HepG2 (cell line): ENCODE results near the gene SULT1E1. TPM values are rescaled to one million over a fixed set of nuclear protein-coding genes. Genes with fewer than 3 reads are reported as not detected.

Experiments
- ATAC-seq: fragments of 200-7000 bp; cut with Tn5 transposase; 3 replicates; pipeline ENCODE4 v1.9.1; 2020; ENCODE audit warnings: mild to moderate bottlenecking, moderate library complexity
- BruUV-seq: library from RNA; stranded (reverse); fragments of 400-500 nt; replicated peaks from 2 replicates; lab custom pipeline; 2021; lab: Mats Ljungman, UMichigan
- CTCF ChIA-PET: fragments of 300-600 bp; formaldehyde crosslinking; extraction: SDS; loops from one replicate; lab custom pipeline; 2021; ENCODE audit warnings: low total read pairs, inconsistent platforms, low intra/inter-chr PET ratio; lab: Yijun Ruan, JAX
- POLR2A ChIA-PET: fragments of 350-600 bp; sonication (Branson Sonifier 250); formaldehyde crosslinking; loops from one replicate; lab custom pipeline; 2020; ENCODE audit warnings: antibody characterized with exemption, inconsistent platforms; lab: Yijun Ruan, JAX
- DNase-seq: peaks from one replicate; pipeline ENCODE4 v3.0.0-alpha.2; 2015; ENCODE audit warnings: low spot score
- FAIRE-seq: peaks from 3 replicates; lab custom pipeline; 2011; peaks lifted over from hg19 to GRCh38; lab: Jason Lieb, UNC
- H2AFZ ChIP-seq: one replicate; pipeline ENCODE4 v1.6.1; 2011; ENCODE audit warnings: low read length, inconsistent platforms
- H3K27ac ChIP-seq: fragments of 300-600 bp; 3 replicates; pipeline ENCODE4 v1.8.0; 2011; ENCODE audit warnings: mixed run types, mild to moderate bottlenecking, mixed read lengths, low read length, inconsistent platforms; ENCODE audit not compliant: insufficient read depth; ENCODE audit errors: extremely low read length
- H3K27me3 ChIP-seq, 2 experiments: fragments of 200-600 bp in 1 of 2; 2 replicates in 1 of 2; 3 replicates in 1 of 2; pipeline versions ENCODE4 v1.6.0 to v1.8.0; 2011; ENCODE audit warnings: low read length in 2 of 2, mild to moderate bottlenecking in 2 of 2, moderate library complexity in 2 of 2, inconsistent platforms in 1 of 2; ENCODE audit not compliant: insufficient read depth in 2 of 2, control insufficient read depth in 1 of 2
- H3K36me3 ChIP-seq, 2 experiments: fragments of 200-600 bp in 1 of 2; replicated peaks in 1 of 2; 2 replicates in 1 of 2; 3 replicates in 1 of 2; pipeline versions ENCODE4 v1.5.1 to v1.8.0; 2011; ENCODE audit warnings: low read length in 2 of 2, inconsistent platforms in 1 of 2; ENCODE audit not compliant: insufficient read depth in 2 of 2, control insufficient read depth in 1 of 2
- H3K4me1 ChIP-seq: 2 replicates; pipeline ENCODE4 v1.5.1; 2012; ENCODE audit warnings: low read length, inconsistent platforms; ENCODE audit not compliant: insufficient read depth
- H3K4me2 ChIP-seq: 2 replicates; pipeline ENCODE4 v1.6.0; 2011; ENCODE audit warnings: low read depth, low read length, inconsistent platforms
- H3K4me3 ChIP-seq, 3 experiments: fragments of 200-600 bp in 1 of 3; sonication (generic), shearing (Covaris generic) in 1 of 3; replicated peaks in 1 of 3; 2 replicates each; pipeline ENCODE4 v1.5.1; 2011 to 2016; ENCODE audit warnings: low read length in 3 of 3, inconsistent platforms in 2 of 3, low read depth in 2 of 3, mild to moderate bottlenecking in 2 of 3, control low read depth in 1 of 3, mixed read lengths in 1 of 3; ENCODE audit not compliant: insufficient read depth in 1 of 3
- H3K79me2 ChIP-seq: one replicate; pipeline ENCODE4 v1.6.1; 2011; ENCODE audit warnings: low read length, inconsistent platforms; ENCODE audit not compliant: insufficient read depth
- H3K9ac ChIP-seq: 2 replicates; pipeline ENCODE4 v1.6.0; 2011; ENCODE audit warnings: mild to moderate bottlenecking, low read depth, low read length, inconsistent platforms; ENCODE audit not compliant: insufficient read depth
- H3K9me3 ChIP-seq: 2 replicates; pipeline ENCODE4 v1.5.1; 2012; ENCODE audit warnings: mild to moderate bottlenecking, low read length
- H4K20me1 ChIP-seq: 2 replicates; pipeline ENCODE4 v1.6.0; 2011; ENCODE audit warnings: inconsistent platforms, mild to moderate bottlenecking, low read length, moderate library complexity; ENCODE audit not compliant: insufficient read depth
- CEBPG ChIP-seq: IDR thresholded peaks from 2 replicates; pipeline ENCODE4 v1.6.1; 2016
- E2F5 ChIP-seq: sonication (generic); formaldehyde crosslinking; conservative IDR thresholded peaks from 2 replicates; pipeline ENCODE4 v1.4.0; 2020; ENCODE audit warnings: missing genetic modification reagents
- HNRNPH1 ChIP-seq: fragments of 200-400 bp; formaldehyde crosslinking; optimal IDR thresholded peaks from 2 replicates; pipeline ENCODE3; 2017; ENCODE audit warnings: mild to moderate bottlenecking, low read depth, low read length
- KMT2A ChIP-seq: sonication (generic); formaldehyde crosslinking; IDR thresholded peaks from 2 replicates; pipeline ENCODE4 v1.4.0; 2020; ENCODE audit warnings: missing genetic modification reagents
- PAXIP1 ChIP-seq: sonication (generic); formaldehyde crosslinking; conservative IDR thresholded peaks from 2 replicates; pipeline ENCODE4 v1.4.0; 2020; ENCODE audit warnings: mild to moderate bottlenecking, missing genetic modification reagents, moderate library complexity
- SATB2 ChIP-seq: sonication (generic); formaldehyde crosslinking; IDR thresholded peaks from 2 replicates; pipeline ENCODE4 v1.5.0; 2020; ENCODE audit warnings: missing genetic modification reagents
- TFDP2 ChIP-seq: sonication (generic); formaldehyde crosslinking; IDR thresholded peaks from 2 replicates; pipeline ENCODE4 v1.4.0; 2020; ENCODE audit warnings: missing genetic modification reagents
- ZNF282 ChIP-seq: fragments of 450-650 bp; IDR thresholded peaks from 2 replicates; pipeline ENCODE4 v1.6.1; 2018; ENCODE audit not compliant: partially characterized antibody
- ZSCAN30 ChIP-seq: sonication (generic); formaldehyde crosslinking; IDR thresholded peaks from 2 replicates; pipeline ENCODE4 v1.5.0; 2020; ENCODE audit warnings: mild to moderate bottlenecking, missing genetic modification reagents
- WGBS: methylation state at CpG from one replicate; pipeline ENCODE4 v1.1.6; 2017; ENCODE audit warnings: low lambda C conversion rate; 5-methylcytosine and 5-hydroxymethylcytosine counted together
- in situ Hi-C: cut with HindIII; loops from 2 replicates; pipeline ENCODE4 v1.10.0; 2017; ENCODE audit warnings: low pct_unique_long_range_greater_than_20kb; ENCODE audit not compliant: extremely low pct_ligation_motif_present
- intact Hi-C: fragments of 100-400 bp; cut with micrococcal nuclease; formaldehyde crosslinking; loops from one replicate; pipeline ENCODE4 v1.10.0; 2022; ENCODE audit not compliant: unreplicated experiment
- polyA plus RNA-seq, 8 experiments: library from polyadenylated mRNA; depleted of rRNA in 3 of 8; stranded (reverse) in 7 of 8; unstranded in 1 of 8; fragments of >200 nt; fragmentation: Illumina TruSeq in 4 of 8; extraction: Trizol in 4 of 8; gene quantifications; 2 replicates each; pipeline versions ENCODE4 v1.2.1 to v1.2.3, GENCODE V29; 2011 to 2016; ENCODE audit warnings: low read depth in 4 of 8, missing spikeins in 1 of 8, mixed read lengths in 1 of 8; ENCODE audit not compliant: insufficient read depth in 1 of 8
- total RNA-seq, 5 experiments: library from RNA; depleted of rRNA; stranded (reverse); fragments of >200 nt; fragmentation: Illumina TruSeq; extraction: Trizol; gene quantifications; 2 replicates each; pipeline ENCODE4 v1.2.3, GENCODE V29; 2016; ENCODE audit warnings: low read depth in 1 of 5

Gene SULT1E1
- total and polyA plus RNA-seq, 2 of the 13 experiments (the other 11 are each of a cell fraction or from before 2014, with no cell fraction given): 1.7 to 3.9 TPM

GRCh38 chr4:69835766-69836165 is 24.2 kb downstream of the SULT1E1 start (continued):
- TF ChIP-seq PAXIP1 (CRISPR knock-in tag) (no peak), ZNF282 (no peak), ZSCAN30 (CRISPR knock-in tag) (no peak)

GRCh38 chr4:69833251-69833650 is 26.7 kb downstream of the SULT1E1 start:
- TF ChIP-seq E2F5 (CRISPR knock-in tag) (no peak), HNRNPH1 (no peak), SATB2 (CRISPR knock-in tag) (no peak), TFDP2 (CRISPR knock-in tag) (0 out of 2 replicates have a peak, but pooled peaks have one; percentile 2), KMT2A (CRISPR knock-in tag) (no peak), CEBPG (CRISPR knock-in tag) (no peak)
- TF ChIP-seq, all 625 proteins: peak for 1
- POLR2A ChIA-PET: interaction anchor here (0.8 to 4.0 kb wide), 9 partner anchors 9 to 349 kb away, joined by 3 to 56 read pairs (median 7); partner anchors contain the start of gene SULT1E1
- CTCF ChIA-PET: no interaction called here
- Histone ChIP-seq H3K4me1 (peaks cover 81% of the 10 kb centered on the region), H3K27ac (peak overlapping the region; percentile 93), H3K4me2 (peak overlapping the region; percentile 68), H3K36me3 (no peaks in the 10 kb centered on the region), H3K79me2 (peaks cover 3% of the 10 kb centered on the region), H2AFZ (no peak overlapping the region), H4K20me1 (no peaks in the 10 kb centered on the region), H3K9me3 (peaks cover 5% of the 10 kb centered on the region; the same call in 1 of the 2 replicates), H3K27me3 (no peaks in the 10 kb centered on the region), H3K4me3 (peak overlapping the region in 1 of 3 experiments; percentile 11; a peak in 1 of 6 replicates), H3K9ac (peak overlapping the region; percentile 33)
- intact Hi-C loops (loop anchor here (2.0 kb wide), 2 partner anchors 48 to 350 kb away; no protein-coding TSS in a partner anchor), in situ Hi-C loops (loop anchor here (5.0 kb wide), 1 partner anchor 349 kb away; no protein-coding TSS in a partner anchor)
- ATAC-seq (peak; percentile 6; the same call in 2 of the 3 replicates), DNase-seq (no peak), FAIRE-seq (no peak)
- BruUV-seq: TSS peak; percentile 96
- WGBS: 82% methylated on average over 1 of the region's 1 CpG
